Activated naive CD4-positive, alpha-beta T cell treated with anti-CD3 and anti-CD28 coated beads, Interleukin-2, amount 10 ng/mL, durations not matched to agents 7 days and 5 days (primary cell): ENCODE data around the gene MRPL36.

Experiments
- CTCF ChIA-PET: fragments of 350-600 bp; sonication (Branson Sonifier 250); formaldehyde crosslinking; loops from one replicate; lab custom pipeline; 2021; ENCODE audit warnings: antibody characterized with exemption; lab: Charles Lee
- DNase-seq: peaks from one replicate; pipeline ENCODE4 v3.0.0-alpha.2; 2020
- H3K27ac Mint-ChIP-seq: one replicate; pipeline ENCODE4 v1.8.0; 2021; ENCODE audit warnings: mild to moderate bottlenecking, moderate library complexity, mixed read lengths
- H3K27me3 Mint-ChIP-seq: one replicate; pipeline ENCODE4 v1.8.0; 2021; ENCODE audit warnings: mild to moderate bottlenecking, mixed read lengths
- H3K36me3 Mint-ChIP-seq: one replicate; pipeline ENCODE4 v1.8.0; 2021; ENCODE audit warnings: mixed read lengths
- H3K4me1 Mint-ChIP-seq: one replicate; pipeline ENCODE4 v1.8.0; 2021; ENCODE audit warnings: mixed read lengths
- H3K4me3 Mint-ChIP-seq: one replicate; pipeline ENCODE4 v1.8.0; 2021; ENCODE audit warnings: mild to moderate bottlenecking, moderate library complexity, mixed read lengths
- H3K9me3 Mint-ChIP-seq: one replicate; pipeline ENCODE4 v1.8.0; 2021; ENCODE audit warnings: mixed read lengths

MRPL36 gene

DNA sequence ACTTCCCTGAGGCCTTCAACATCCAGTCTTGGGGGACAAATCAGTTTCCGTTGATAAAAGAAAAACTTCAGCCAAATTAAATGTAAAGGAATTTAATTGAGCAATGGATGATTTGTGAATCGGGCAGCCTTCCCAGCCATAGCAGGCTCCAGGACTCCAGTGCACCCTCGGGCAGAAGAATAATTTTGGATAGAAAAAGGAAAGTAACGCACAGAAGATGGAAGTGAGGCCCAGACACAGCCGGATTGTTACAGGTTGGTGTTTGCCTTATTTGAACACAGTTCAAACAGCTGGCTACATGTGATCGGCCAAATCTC is 19.1 kb downstream of the MRPL36 start:
- peaks cover 46% of the 10 kb centered on the region for H3K27me3 Mint-ChIP-seq
- DNase-seq = no peak
- CTCF ChIA-PET = no interaction called here
- peaks cover 8% of the 10 kb centered on the region for H3K4me1 Mint-ChIP-seq
- H3K36me3 Mint-ChIP-seq = no peaks in the 10 kb centered on the region
- H3K4me3 Mint-ChIP-seq = no peak overlapping the region
- H3K9me3 Mint-ChIP-seq = no peaks in the 10 kb centered on the region
- no peak overlapping the region for H3K27ac Mint-ChIP-seq

- no peak overlapping the region for H3K27ac Mint-ChIP-seq
- H3K36me3 Mint-ChIP-seq = no peaks in the 10 kb centered on the region
- peaks cover 44% of the 10 kb centered on the region for H3K27me3 Mint-ChIP-seq
- CTCF ChIA-PET = no interaction called here
- H3K4me1 Mint-ChIP-seq = peaks cover 8% of the 10 kb centered on the region
- H3K4me3 Mint-ChIP-seq = no peak overlapping the region
- no peak for DNase-seq
- no peaks in the 10 kb centered on the region for H3K9me3 Mint-ChIP-seq
These were observed 19.6 kb downstream of the MRPL36 start for GRCh38 chr5:1779782-1780613.

DNA sequence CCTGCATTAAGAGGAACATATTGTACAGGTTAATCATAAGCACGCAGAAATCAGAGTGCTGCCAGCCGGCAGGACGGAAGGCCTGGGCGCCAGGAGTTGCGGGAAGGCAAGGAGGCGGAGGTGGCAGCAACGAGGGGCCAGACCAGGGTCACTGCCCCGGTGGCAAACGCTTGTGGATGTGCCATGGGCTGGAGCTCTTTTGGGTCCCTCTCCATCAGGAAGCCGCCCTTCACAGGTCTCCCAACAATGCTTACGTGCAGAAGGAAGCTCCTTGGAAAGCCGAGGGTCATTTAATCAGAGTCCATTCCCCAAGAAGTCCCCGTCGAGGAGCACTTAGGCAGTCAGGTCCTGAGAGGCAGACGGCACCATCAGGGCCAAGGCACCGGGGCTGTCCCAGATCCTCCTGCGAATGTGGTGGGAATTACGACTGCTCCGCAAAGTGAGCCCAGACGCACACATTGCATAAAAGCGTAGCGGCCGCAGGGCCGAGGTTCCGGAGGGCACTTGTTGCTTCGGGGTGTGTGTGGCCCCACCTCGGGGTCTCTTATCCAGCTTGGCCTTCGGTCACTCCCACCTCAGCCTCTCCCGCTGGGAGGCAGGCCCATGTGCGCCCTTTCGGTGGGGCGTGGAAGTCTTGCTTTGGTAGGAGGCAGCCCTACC is 20.5 kb downstream of the MRPL36 start:
- Mint-ChIP-seq H3K4me3 (no peak overlapping the region), H3K27me3 (peaks cover 39% of the 10 kb centered on the region), H3K4me1 (peaks cover 8% of the 10 kb centered on the region), H3K36me3 (no peaks in the 10 kb centered on the region), H3K9me3 (no peaks in the 10 kb centered on the region), H3K27ac (no peak overlapping the region)
- no peak for DNase-seq
- CTCF ChIA-PET = no interaction called here

GRCh38 chr5:1778138-1779020 is 21.3 kb downstream of the MRPL36 start:
- H3K27me3 Mint-ChIP-seq = peaks cover 33% of the 10 kb centered on the region
- no peak for DNase-seq
- CTCF ChIA-PET = no interaction called here

GRCh38 chr5:1777281-1778137 is 22.1 kb downstream of the MRPL36 start:
- H3K9me3 Mint-ChIP-seq = no peaks in the 10 kb centered on the region
- H3K27me3 Mint-ChIP-seq = peaks cover 30% of the 10 kb centered on the region
- H3K4me3 Mint-ChIP-seq = no peak overlapping the region
- no peaks in the 10 kb centered on the region for H3K36me3 Mint-ChIP-seq
- H3K27ac Mint-ChIP-seq = no peak overlapping the region
- CTCF ChIA-PET = no interaction called here
- peak; percentile 13 for DNase-seq
- H3K4me1 Mint-ChIP-seq = peaks cover 2% of the 10 kb centered on the region

More at GRCh38 chr5:1778138-1779020, 21.3 kb downstream of the MRPL36 start:
- no peaks in the 10 kb centered on the region for H3K36me3 Mint-ChIP-seq
- peaks cover 8% of the 10 kb centered on the region for H3K4me1 Mint-ChIP-seq
- H3K9me3 Mint-ChIP-seq = no peaks in the 10 kb centered on the region
- H3K27ac Mint-ChIP-seq = no peak overlapping the region
- no peak overlapping the region for H3K4me3 Mint-ChIP-seq

DNA sequence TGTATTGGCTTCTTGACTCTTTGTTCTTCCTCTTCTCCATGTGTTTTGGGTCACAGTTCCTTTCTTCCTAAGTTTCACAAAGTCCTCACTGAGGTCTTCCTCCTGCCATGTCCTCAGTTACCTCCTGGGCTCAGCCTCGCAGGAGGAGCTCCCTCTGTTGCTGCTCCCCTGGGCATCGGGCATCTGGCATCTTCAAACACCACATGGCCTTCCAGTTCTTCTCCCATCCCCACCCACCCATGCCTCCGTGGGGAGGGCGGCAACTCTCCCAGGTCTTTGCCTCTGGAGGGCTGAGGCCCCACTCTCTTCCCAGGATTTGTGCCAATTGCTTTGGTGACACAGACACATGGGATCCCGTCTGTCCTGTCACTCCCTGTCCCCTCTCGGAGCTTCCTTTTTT is 22.8 kb downstream of the MRPL36 start:
- Mint-ChIP-seq H3K27ac (no peak overlapping the region), H3K27me3 (peaks cover 31% of the 10 kb centered on the region), H3K4me1 (no peaks in the 10 kb centered on the region), H3K36me3 (no peaks in the 10 kb centered on the region), H3K9me3 (no peaks in the 10 kb centered on the region), H3K4me3 (no peak overlapping the region)
- CTCF ChIA-PET = no interaction called here
- DNase-seq = peak; percentile 10

DNA sequence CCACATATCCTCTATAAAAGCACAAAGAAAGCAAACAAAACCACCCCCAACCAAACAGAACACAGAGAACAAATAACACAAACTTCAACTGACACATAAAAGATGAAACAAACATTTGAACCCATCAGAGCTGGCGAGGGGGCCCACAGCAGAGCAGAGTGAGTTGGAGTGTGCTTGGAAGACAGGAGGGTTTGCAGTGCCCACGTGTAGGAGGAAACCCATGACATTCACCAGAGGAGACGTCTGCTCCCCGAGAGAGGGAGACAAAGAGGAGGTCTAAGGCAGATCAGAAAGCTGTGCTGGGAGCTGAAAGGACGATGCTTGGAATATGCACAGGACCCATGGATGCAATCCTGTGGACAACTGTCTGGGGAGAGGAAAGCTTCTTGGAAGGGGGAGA is 27.0 kb downstream of the MRPL36 start:
- Mint-ChIP-seq H3K4me1 (no peaks in the 10 kb centered on the region), H3K36me3 (no peaks in the 10 kb centered on the region), H3K27me3 (peaks cover 31% of the 10 kb centered on the region), H3K9me3 (no peaks in the 10 kb centered on the region), H3K27ac (no peak overlapping the region), H3K4me3 (no peak overlapping the region)
- DNase-seq = peak; percentile 23
- CTCF ChIA-PET = interaction anchor here (1.2 kb wide), 1 partner anchor 34 kb away, joined by 5 read pairs; no protein-coding TSS in a partner anchor

DNA sequence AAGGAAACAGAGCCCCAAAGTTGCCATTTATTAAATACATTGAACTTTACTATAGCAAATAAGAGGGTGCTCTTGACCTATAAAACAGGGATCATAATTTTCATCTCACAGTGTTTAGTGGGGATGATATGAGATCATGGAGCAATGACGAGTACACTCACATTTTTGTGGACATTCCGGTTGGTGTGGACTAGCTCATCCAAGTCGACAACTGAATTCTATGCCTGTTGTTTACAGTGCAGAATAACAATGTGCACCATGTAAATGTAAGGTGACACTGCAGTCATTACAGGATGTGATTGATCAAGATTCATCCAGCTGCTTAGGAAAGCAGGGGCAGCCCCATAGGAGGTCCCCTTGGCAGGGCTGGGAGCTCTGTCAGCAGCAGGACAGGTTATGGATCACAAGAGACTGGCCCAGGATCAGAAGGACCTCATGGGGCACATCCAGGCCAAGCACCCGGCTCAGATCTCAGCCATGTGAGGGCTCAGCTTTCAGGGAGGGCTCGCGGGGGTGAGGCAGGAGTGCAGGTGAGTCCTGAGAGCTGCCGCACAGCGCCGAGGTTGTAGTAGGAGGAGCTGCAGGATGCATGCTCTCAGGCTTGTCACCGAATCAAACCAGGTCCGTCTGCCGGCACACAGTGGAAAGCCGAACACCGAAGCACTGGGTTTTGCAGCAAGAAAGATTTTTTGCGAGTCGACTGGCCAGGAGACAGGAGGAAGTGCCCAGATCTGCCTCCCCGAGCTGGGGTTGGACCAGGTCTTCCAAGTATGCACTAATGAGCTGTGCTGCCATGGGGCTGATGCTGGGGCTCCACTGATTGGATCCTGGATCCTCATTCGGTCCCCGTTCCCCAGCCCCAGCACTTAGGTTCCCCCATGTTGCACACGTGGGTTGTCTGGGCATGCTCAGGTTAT is 28.2 kb downstream of the MRPL36 start:
- H3K27ac Mint-ChIP-seq = no peak overlapping the region
- H3K4me3 Mint-ChIP-seq = no peak overlapping the region
- DNase-seq = no peak
- H3K27me3 Mint-ChIP-seq = peaks cover 24% of the 10 kb centered on the region
- no peaks in the 10 kb centered on the region for H3K9me3 Mint-ChIP-seq
- no peaks in the 10 kb centered on the region for H3K4me1 Mint-ChIP-seq
- no peaks in the 10 kb centered on the region for H3K36me3 Mint-ChIP-seq
- CTCF ChIA-PET = interaction anchor here (0.8 kb wide), 1 partner anchor 28 kb away, joined by 3 read pairs; the partner anchor contains the start of gene MRPL36

DNA sequence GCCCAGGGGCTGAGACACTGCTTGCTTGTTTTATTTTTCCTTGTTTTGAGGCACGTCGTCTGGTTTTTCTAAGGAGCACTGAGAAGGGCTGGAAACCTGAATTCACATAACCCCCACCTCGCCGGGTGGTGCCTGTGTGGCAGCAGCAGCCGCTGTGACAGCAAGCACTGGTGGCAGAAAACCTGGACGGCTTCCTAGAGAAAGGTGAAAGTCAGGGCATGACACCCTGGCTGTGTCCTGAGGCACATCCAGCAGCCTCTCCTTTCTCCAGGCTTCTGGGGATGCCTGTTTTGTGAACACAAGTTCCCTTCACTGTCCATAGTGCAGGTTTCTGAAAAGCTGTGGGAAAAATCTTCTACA is 29.2 kb downstream of the MRPL36 start:
- H3K4me3 Mint-ChIP-seq = no peak overlapping the region
- H3K4me1 Mint-ChIP-seq = no peaks in the 10 kb centered on the region
- no peaks in the 10 kb centered on the region for H3K36me3 Mint-ChIP-seq
- DNase-seq = no peak
- peaks cover 24% of the 10 kb centered on the region for H3K27me3 Mint-ChIP-seq
- CTCF ChIA-PET = no interaction called here
- H3K27ac Mint-ChIP-seq = no peak overlapping the region
- H3K9me3 Mint-ChIP-seq = no peaks in the 10 kb centered on the region

GRCh38 chr5:1769752-1770442 is 29.7 kb downstream of the MRPL36 start:
- Mint-ChIP-seq H3K9me3 (no peaks in the 10 kb centered on the region), H3K4me1 (no peaks in the 10 kb centered on the region)
- no peak for DNase-seq

GRCh38 chr5:1769017-1769640 is 30.5 kb downstream of the MRPL36 start:
- CTCF ChIA-PET = no interaction called here
- Mint-ChIP-seq H3K4me1 (no peaks in the 10 kb centered on the region), H3K36me3 (no peaks in the 10 kb centered on the region), H3K27me3 (peaks cover 29% of the 10 kb centered on the region), H3K4me3 (no peak overlapping the region), H3K27ac (no peak overlapping the region), H3K9me3 (no peaks in the 10 kb centered on the region)
- no peak for DNase-seq

More at GRCh38 chr5:1769752-1770442, 29.7 kb downstream of the MRPL36 start:
- Mint-ChIP-seq H3K27ac (no peak overlapping the region), H3K27me3 (peaks cover 26% of the 10 kb centered on the region), H3K36me3 (no peaks in the 10 kb centered on the region), H3K4me3 (no peak overlapping the region)
- CTCF ChIA-PET = no interaction called here

DNA sequence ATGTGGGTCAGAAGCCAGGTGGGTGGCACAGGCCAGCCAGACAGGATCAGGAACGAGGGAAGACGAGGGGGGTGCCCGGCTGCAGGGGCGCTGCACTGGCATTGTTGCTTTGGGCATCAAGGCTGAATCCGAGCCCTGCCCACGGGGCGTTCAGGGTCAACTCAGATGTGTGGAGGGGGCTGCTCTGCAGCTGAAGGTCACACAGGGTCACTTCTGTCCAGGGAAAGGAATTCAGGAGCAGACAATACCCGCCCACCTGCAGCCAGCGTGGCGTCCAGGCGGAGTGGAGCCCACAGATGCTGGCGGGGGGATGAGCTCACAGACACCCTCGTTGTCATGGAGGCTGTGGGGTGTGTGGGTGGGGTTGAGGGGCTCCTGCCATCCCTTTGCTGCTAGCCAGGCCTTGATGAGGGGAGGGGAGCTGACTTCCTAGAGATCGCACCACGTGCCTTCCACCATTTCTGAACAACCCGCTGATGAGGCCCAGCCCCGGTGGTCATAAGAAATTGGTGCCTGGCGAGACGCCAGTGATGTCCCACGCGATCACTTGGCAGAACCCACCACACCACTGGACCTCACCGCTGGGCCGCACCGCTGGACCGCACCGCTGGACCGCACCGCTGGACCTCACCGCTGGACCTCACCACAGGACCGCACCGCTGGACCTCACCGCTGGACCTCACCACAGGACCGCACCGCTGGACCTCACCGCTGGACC is 31.2 kb downstream of the MRPL36 start:
- DNase-seq = no peak
- H3K27me3 Mint-ChIP-seq = peaks cover 32% of the 10 kb centered on the region
- H3K4me3 Mint-ChIP-seq = no peak overlapping the region
- no peaks in the 10 kb centered on the region for H3K36me3 Mint-ChIP-seq
- H3K27ac Mint-ChIP-seq = no peak overlapping the region
- no peaks in the 10 kb centered on the region for H3K9me3 Mint-ChIP-seq
- no peaks in the 10 kb centered on the region for H3K4me1 Mint-ChIP-seq
- CTCF ChIA-PET = no interaction called here
